ENCODE results near the gene GNG12.

The GNG12 gene

DNA sequence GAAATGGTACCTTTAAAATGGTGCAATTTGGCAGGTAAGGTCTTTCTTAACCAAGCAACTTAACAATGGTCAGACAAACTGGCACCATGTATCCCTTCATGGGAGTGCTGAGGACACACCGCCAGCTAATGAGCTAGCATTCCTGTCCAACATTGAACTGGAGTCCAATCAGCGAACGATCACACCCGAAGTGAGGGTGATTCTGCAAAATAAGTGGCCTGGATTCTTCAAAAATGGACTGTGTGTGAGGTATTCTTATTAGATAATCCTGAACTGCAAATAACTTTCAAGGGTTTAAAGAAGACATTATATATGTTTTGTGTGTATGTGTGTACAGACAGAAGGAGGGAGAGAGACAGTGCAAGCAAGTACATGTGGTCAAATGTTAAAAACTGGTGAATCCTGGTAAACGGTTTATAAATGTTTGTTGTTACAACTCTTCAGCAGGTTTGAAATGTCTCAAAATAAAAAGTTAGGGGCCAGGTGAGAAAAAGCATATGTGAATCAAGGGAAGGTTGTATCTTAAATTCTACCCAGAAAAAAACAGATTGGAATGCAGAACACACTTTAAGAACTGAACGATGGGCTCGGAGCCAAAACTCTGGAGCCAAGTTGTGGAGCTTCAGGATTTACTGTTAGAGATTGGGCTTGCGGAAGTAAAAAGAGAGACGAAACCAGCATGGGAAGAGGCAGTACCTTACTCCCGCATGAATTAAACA is 127.4 kb downstream of the GNG12 start:
- no peak for DNase-seq (ENCODE audit: low read depth)

- no peak for DNase-seq (ENCODE audit: low read depth)
Observed at GRCh38 chr1:67704351-67704750, 128.9 kb downstream of the GNG12 start.

GRCh38 chr1:67701876-67702275 is 131.4 kb downstream of the GNG12 start:
- DNase-seq (ENCODE audit: low read depth), result no peak

- peak; percentile 85 for DNase-seq (ENCODE audit: low read depth)
Observed at GRCh38 chr1:67700692-67701410, 132.4 kb downstream of the GNG12 start.

- DNase-seq (ENCODE audit: low read depth), result no peak
Observed at GRCh38 chr1:67700220-67700619, 133.0 kb downstream of the GNG12 start.

DNA sequence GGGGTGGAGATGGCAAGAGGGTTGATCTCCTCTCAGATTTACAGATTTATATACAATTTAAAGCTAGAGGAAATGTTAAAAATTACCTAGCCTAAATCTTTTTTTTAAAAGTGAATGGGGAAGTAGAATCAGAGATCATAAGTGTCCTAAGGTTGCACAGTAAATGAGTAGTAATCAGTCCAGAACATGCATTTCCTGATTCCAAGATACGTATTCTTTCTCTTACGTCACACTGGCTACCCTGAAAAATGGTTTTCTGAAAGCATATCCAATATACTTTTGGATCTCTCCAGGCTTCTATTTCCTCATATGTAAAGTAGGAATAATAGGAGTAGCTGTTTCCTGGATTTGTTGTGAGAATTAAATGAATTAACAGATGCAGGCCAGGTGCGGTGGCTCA is 136.6 kb downstream of the GNG12 start:
- no peak for DNase-seq (ENCODE audit: low read depth)

DNA sequence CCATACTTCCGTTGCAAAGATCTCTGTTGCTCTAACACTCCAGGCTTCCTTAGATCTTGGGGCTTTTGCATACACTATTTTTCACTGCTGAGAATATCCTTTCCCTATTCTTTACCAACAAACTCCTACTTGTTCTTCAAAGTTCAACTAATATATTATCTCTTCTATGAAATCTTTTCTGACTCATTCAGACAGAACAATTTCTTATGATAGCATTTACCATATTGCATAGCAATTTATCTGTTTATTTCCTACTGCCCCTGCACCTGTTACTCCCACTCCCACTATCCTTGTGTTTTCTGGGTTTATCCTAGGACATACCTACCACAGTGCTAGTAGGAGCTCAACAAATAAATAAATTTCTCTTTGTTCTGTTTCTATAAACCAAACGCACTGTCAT is 137.3 kb downstream of the GNG12 start:
- no peak for DNase-seq (ENCODE audit: low read depth)

GRCh38 chr1:67691712-67692111 is 141.6 kb downstream of the GNG12 start:
- DNase-seq (ENCODE audit: low read depth), result no peak

GRCh38 chr1:67690411-67690810 is 142.9 kb downstream of the GNG12 start:
- no peak for DNase-seq (ENCODE audit: low read depth)

- DNase-seq (ENCODE audit: low read depth), result no peak
Observed at GRCh38 chr1:67690018-67690363, 143.3 kb downstream of the GNG12 start.

DNA sequence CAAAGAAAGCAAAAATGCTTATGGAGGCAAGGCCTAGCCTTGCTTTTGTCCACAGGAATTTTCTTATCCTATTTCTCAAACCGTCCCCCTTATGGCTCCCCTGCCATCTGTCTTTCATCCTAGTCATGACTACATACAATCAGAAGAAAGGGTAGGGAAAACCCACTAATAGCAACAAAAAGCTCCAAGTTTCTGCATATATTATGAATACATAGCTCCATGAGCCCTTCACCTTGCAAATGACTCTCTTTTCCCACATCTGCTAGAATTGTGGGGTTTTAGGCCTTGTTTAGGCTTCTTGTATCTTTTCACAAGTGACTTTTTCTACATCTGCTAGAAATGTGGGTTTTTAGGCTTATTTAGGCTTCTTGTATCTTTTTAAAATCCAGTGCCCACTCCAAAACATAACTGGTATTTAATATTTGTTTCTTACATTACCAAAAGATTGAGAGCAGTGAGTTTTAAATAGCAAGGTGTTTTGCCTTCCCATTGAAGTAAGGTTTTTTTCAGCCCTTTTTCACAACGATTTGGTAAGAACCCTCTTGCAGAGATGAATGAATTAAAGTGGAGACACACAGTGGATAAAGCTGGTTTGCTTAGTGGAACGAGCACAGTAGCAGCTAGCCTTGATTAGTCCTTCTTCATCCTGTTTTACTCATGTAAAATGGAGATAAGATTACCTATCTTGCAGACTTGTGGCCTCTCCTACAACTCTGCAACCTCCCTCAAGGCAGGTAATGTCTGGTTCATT is 143.8 kb downstream of the GNG12 start:
- DNase-seq (ENCODE audit: low read depth), result no peak

- DNase-seq (ENCODE audit: low read depth), result no peak
Observed at GRCh38 chr1:67688526-67689219, 144.6 kb downstream of the GNG12 start.

DNA sequence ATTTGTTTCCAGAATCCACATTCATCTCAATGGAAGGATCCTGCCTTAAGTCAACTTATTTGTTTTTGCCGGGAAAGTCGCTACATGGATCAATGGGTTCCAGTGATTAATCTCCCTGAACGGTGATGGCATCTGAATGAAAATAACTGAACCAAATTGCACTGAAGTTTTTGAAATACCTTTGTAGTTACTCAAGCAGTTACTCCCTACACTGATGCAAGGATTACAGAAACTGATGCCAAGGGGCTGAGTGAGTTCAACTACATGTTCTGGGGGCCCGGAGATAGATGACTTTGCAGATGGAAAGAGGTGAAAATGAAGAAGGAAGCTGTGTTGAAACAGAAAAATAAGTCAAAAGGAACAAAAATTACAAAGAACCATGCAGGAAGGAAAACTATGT is 145.6 kb downstream of the GNG12 start:
- peak; percentile 80 for DNase-seq (ENCODE audit: low read depth)

GRCh38 chr1:67687198-67687545 is 146.1 kb downstream of the GNG12 start:
- no peak for DNase-seq (ENCODE audit: low read depth)

DNA sequence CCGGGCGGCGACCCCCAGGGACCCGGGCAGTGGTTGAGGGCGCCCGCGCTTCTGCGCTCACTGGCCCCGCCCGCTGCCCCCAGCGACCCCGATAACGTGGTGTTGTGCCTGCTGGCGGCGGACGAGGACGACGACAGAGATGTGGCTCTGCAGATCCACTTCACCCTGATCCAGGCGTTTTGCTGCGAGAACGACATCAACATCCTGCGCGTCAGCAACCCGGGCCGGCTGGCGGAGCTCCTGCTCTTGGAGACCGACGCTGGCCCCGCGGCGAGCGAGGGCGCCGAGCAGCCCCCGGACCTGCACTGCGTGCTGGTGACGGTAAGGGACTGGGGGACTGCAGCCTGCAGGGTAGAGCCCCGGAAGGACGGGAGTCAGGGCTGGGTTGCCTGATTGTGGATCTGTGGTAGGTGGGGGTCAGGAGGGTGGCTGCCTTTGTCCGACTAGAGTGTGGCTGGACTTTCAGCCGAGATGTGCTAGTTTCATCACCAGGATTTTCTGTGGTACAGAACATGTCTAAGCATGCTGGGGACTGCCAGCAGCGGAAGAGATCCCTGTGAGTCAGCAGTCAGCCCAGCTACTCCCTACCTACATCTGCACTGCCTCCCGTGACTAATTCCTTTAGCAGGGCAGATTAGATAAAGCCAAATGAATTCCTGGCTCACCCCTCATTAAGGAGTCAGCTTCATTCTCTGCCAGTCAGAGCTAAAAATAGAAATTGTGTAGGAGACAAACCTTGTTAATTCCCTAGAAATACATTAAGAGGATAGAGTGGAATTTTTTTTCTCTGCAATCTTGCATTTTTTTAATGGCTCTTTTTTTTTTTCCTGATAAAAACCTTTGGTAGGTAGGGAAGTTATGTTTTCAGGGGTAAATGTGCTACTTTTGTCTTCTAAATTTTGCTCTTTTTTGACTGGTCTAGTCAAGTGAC is 146.7 kb downstream of the GNG12 start:
- DNase-seq (ENCODE audit: low read depth), result peak; percentile 100

- peak; percentile 52 for DNase-seq (ENCODE audit: low read depth)
Observed at GRCh38 chr1:67685558-67686266, 147.6 kb downstream of the GNG12 start.

DNA sequence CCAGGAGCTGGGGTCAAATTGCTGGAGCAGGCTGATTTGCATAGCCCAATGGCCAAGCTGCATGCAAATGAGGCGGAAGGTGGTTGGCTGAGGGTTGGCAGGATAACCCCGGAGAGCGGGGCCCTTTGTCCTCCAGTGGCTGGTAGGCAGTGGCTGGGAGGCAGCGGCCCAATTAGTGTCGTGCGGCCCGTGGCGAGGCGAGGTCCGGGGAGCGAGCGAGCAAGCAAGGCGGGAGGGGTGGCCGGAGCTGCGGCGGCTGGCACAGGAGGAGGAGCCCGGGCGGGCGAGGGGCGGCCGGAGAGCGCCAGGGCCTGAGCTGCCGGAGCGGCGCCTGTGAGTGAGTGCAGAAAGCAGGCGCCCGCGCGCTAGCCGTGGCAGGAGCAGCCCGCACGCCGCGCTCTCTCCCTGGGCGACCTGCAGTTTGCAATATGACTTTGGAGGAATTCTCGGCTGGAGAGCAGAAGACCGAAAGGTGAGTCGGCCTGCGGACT is 148.2 kb downstream of the GNG12 start, which contains the start of gene GADD45A:
Gene GADD45A, plus strand, starts transcription at position 135 of the 491 bp plus-strand sequence. Its CDS starts 294 bp downstream, at position 429.
- peak; percentile 100 for DNase-seq (ENCODE audit: low read depth)

GRCh38 chr1:67684526-67685066 is 148.7 kb downstream of the GNG12 start:
- no peak for DNase-seq (ENCODE audit: low read depth)

DNA sequence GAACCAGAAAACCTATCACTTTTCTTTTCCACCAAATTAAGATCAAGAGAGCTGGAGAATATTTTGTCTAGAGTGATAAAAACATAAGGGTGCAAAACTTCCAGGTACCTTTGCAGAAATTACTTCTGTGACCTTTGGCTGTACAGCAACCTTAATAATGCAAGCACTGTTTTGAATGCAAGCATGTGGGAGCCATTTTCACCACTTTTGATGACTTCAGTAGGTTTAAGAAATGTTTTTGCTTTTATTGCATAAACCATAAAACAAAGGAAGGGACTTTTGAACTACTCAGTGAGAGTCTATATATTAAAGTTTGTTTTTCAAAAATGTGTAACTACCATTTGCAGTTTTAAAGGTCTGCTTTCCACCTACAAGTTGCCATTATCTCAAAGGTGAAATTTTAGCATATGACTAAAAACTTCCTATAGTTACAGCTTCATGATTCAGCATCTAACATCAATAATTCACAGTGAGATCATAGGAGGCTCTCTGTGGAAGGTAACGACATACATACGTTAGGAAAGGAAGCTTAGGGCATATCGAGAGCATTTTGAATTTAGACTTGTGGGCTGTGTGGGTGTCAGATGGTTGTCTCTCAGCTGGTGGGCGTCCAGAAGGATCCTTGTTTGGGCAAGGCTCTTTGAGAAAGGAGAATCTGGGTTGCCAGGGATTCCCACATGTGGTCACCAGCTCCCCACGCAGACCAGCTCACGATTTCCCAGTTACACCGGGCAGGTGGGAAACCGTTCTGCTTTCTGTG is 149.3 kb downstream of the GNG12 start:
- DNase-seq (ENCODE audit: low read depth), result no peak

Measured in amniotic epithelial cell (primary cell).